Upper lobe of left lung (tissue), 4 donors: Measurements from ENCODE around the gene MBD3.

Experiments used
- EP300 ChIP-seq, 4 donors: sonication (generic); formaldehyde crosslinking; IDR thresholded peaks; one replicate each; pipeline ENCODE4 v1.5.1; 2017; ENCODE audit warnings: antibody characterized with exemption in 4 of 4, control low read depth in 2 of 4
- POLR2A ChIP-seq, 4 donors: fragments of 450-650 bp; IDR thresholded peaks; one replicate each; pipeline ENCODE4 v1.5.1; 2016 to 2017; ENCODE audit warnings: antibody characterized with exemption in 4 of 4, mild to moderate bottlenecking in 2 of 4
- POLR2AphosphoS5 ChIP-seq, 2 donors: sonication (generic); formaldehyde crosslinking; IDR thresholded peaks; one replicate each; pipeline ENCODE4 v1.5.1; 2017; ENCODE audit warnings: antibody characterized with exemption in 2 of 2
- TF ChIP-seq, protein P1 (sequence below), 6 experiments: fragments of 450-650 bp in 4 of 6; fragments of 200-600 bp in 2 of 6; sonication (generic) in 2 of 6; IDR thresholded peaks; one replicate each; pipeline ENCODE4 v1.5.1; 2016 to 2019; ENCODE audit warnings: antibody characterized with exemption in 6 of 6

DNA sequence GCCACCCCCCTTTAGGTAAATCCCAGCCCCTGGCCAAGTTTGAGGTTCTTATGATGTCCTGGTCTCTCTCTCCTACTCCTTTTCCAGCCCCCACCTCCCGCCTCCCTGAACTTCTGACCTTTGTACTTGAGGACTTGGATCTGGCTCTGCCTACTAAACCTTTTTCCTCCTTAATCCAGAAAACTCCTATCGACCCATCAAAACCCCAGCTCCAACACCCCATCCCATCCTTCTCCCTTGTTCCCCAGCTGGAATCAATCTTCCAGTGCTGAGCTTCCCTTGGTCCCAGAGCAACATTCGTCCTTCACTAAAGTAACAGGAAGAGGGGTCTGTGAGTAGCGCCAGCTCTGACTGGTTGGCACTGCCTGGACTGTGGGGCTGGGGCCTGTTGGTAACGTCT is 29.9 kb upstream of the MBD3 start:
- no peak for TF ChIP-seq EP300 (IDR thresholded peaks at IDR 0.05)
- no peak for TF ChIP-seq POLR2A (IDR thresholded peaks at IDR 0.05)
- TF ChIP-seq, protein P1, sequence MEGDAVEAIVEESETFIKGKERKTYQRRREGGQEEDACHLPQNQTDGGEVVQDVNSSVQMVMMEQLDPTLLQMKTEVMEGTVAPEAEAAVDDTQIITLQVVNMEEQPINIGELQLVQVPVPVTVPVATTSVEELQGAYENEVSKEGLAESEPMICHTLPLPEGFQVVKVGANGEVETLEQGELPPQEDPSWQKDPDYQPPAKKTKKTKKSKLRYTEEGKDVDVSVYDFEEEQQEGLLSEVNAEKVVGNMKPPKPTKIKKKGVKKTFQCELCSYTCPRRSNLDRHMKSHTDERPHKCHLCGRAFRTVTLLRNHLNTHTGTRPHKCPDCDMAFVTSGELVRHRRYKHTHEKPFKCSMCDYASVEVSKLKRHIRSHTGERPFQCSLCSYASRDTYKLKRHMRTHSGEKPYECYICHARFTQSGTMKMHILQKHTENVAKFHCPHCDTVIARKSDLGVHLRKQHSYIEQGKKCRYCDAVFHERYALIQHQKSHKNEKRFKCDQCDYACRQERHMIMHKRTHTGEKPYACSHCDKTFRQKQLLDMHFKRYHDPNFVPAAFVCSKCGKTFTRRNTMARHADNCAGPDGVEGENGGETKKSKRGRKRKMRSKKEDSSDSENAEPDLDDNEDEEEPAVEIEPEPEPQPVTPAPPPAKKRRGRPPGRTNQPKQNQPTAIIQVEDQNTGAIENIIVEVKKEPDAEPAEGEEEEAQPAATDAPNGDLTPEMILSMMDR (IDR thresholded peaks at IDR 0.05) = no peak
- no peak for TF ChIP-seq POLR2AphosphoS5 (IDR thresholded peaks at IDR 0.05)
